ENCODE data around the gene FAM53A.

FAM53A gene

DNA sequence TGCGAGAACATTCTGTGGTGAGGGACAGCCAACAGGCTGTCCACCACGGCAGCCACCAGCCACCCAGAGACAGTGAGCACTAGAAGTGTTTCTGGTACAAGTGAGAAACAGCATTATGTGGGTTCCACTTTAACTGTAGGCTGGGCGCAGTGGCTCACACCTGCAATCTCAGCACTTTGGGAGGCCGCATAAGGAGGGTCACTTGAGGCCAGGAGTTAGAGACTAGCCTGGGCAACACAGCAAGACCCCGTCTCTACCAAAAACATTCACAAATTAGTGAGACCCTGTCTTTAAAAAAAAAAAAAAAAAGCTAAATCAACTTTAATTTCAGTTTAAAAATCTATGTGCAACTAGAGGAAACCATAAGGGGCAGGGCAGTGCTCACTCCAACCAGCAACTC lies 20.6 kb downstream of the FAM53A start:
- TF ChIP-seq, protein P1, sequence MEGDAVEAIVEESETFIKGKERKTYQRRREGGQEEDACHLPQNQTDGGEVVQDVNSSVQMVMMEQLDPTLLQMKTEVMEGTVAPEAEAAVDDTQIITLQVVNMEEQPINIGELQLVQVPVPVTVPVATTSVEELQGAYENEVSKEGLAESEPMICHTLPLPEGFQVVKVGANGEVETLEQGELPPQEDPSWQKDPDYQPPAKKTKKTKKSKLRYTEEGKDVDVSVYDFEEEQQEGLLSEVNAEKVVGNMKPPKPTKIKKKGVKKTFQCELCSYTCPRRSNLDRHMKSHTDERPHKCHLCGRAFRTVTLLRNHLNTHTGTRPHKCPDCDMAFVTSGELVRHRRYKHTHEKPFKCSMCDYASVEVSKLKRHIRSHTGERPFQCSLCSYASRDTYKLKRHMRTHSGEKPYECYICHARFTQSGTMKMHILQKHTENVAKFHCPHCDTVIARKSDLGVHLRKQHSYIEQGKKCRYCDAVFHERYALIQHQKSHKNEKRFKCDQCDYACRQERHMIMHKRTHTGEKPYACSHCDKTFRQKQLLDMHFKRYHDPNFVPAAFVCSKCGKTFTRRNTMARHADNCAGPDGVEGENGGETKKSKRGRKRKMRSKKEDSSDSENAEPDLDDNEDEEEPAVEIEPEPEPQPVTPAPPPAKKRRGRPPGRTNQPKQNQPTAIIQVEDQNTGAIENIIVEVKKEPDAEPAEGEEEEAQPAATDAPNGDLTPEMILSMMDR (IDR thresholded peaks at IDR 0.05; ENCODE audit: borderline replicate concordance, insufficient read depth, low read depth, low read length), result no peak
- H3K4me3 ChIP-seq (ENCODE audit: low read depth, low read length), result no peak overlapping the region

DNA sequence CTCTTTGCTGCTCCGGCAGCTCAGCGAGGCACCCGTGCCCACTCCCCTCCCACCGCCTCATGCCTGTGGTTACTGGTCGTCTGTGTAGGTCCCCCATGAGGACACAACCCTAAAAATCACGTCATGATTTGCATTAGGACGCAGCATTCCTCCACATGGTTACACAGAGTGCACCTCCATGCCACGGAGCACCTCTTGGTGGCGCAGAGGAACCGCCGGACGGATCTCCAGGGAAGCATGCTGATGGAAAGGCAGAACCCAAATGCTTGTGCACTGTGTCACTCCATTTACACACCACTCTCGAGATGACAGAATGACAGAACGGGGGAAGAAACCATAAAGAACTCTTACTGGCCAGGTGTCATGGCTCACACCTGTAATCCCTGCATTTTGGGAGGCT lies 22.4 kb downstream of the FAM53A start:
- TF ChIP-seq, protein P1 (IDR thresholded peaks at IDR 0.05; ENCODE audit: borderline replicate concordance, insufficient read depth, low read depth, low read length), result no peak
- no peak overlapping the region for H3K4me3 ChIP-seq (ENCODE audit: low read depth, low read length)

DNA sequence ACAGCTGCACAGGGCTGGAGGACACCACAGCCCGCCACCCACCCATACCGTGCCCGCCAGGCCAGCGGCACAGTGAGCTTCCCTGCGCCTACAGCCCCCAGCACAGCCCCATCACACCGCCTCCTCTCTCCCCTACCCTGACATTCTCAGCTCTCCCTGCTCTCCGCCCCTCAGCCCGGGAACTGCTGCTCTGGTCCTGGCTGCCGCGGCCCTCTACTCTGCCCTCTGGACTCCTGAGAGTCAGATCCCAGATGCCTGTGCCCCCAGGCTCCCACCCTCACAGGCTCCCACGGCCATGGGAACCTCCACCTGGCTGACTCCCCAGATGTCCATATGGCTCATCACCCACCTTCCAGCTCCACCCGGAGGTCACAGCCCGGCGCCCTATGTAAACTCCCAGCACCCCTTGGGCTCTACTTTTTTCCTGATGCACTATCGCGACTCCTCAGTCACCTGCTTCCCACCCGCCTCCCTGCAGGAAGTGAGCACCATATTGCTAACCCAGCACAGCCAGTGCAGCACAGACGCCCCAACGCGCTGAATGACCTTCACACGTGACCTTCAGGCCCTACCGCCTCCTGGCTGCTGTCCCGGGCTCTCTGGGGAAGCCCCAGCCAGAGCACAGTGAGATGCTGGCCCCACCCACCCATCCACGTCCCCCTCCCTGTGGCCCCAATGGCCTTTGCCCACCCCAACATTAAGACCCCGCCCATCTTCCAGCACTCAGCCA lies 23.0 kb downstream of the FAM53A start:
- no peak overlapping the region for H3K4me3 ChIP-seq (ENCODE audit: low read depth, low read length)
- TF ChIP-seq, protein P1 (IDR thresholded peaks at IDR 0.05; ENCODE audit: borderline replicate concordance, insufficient read depth, low read depth, low read length), result no peak

DNA sequence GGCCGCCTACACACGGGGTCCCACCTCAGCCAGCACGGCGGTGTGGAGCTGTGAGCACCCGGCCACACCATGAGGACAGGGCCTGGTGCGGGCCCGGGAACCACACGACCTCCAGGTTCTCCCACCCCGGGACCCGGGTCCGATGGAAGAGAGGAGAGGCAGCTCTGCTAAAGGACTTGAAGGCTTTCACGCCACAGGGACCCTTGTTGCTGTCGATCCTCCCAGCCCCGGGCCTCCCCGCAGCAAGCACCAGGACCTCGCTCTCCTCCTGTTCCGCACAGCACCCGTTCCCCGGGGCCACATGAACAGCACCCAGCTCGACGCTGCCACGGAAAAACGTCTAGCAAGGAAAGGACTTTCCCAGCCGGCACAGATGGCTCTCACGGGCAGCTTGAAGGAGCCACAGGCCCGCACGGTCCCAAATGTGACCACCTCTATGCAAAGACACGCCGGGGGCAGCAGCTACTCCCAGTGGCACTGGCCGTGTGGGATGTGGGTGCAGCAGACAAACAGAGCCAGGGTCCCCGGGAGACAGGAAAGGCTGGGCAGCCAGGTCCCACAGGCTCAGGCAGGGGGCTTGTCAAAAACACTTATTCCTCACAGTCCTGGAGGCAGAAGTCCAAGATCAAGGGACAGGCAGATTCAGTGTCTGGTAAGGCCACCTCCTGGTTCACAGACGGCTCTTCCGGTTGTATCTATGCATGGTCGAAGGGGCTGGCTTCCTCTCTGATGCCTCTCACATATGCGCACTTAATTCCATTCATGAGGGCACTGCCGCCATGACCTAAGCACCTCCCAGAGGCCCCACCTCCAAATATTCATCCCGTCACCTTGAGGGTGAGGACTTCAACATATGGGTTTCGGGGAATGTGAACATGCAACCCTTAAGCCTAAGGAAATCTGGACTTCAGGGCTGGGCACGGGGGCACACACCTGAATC lies 24.7 kb downstream of the FAM53A start:
- H3K4me3 ChIP-seq (ENCODE audit: low read depth, low read length), result no peak overlapping the region
- TF ChIP-seq, protein P1 (IDR thresholded peaks at IDR 0.05; ENCODE audit: borderline replicate concordance, insufficient read depth, low read depth, low read length), result no peak

DNA sequence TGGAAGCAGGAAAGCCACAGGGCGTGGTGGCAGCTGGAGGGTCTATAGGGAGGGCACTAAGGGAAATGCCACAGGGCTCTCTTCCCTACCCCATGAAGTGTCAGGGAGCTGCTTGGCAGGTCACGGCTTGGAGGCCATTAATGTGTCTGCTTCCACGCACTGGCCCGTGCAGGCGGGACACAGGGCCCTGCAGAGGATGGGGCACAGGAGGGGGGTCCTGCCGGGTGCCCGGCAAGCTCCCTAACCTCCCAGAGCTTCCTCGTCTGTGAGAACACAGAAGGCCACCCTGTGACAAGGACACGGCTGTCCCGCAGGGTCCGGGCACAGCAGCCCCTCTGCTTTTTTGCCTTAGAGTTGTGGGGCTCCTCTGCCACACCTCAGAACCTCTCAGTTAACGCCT lies 25.5 kb downstream of the FAM53A start:
- TF ChIP-seq, protein P1 (IDR thresholded peaks at IDR 0.05; ENCODE audit: borderline replicate concordance, insufficient read depth, low read depth, low read length), result no peak
- no peak overlapping the region for H3K4me3 ChIP-seq (ENCODE audit: low read depth, low read length)

DNA sequence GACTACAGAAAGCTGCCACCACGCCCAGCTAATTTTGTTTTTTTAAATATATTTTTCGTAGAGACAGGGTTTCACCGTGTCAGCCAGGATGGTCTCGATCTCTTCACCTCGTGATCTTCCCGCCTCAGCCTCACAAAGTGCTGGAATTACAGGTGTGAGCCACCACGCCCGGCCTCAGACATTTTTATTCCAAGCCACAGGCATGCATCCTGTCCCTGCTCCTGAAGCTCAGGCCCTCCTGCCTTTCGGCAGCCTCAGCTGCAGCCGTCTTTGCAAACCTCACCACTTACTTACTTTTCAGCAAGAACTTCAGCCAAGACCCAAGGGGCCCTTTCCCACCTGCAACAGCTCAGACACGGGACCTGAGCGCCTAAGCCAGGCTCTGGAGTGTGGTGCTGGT lies 26.0 kb downstream of the FAM53A start:
- H3K4me3 ChIP-seq (ENCODE audit: low read depth, low read length), result no peak overlapping the region
- TF ChIP-seq, protein P1 (IDR thresholded peaks at IDR 0.05; ENCODE audit: borderline replicate concordance, insufficient read depth, low read depth, low read length), result no peak

Data from GM12875 (cell line).